Activated CD4-positive, alpha-beta T cell treated with anti-CD3 and anti-CD28 coated beads for 1 hour (primary cell): ENCODE data around the gene RASGRF2.
A peak's percentile ranks its signal among the peaks of the same experiment; 100 is the strongest.
"Not testable (repeated sequence)": the region's sequence is repeated elsewhere in the genome, so short reads cannot be mapped to it uniquely, and the experiment has no call there.

ENCODE experiments used
- DNase-seq: peaks from one replicate; pipeline ENCODE4 v3.0.0-alpha.2; 2020

RASGRF2 gene

GRCh38 chr5:80987078-80987766 lies 27.1 kb downstream of the RASGRF2 start:
- no peak for DNase-seq

GRCh38 chr5:80988419-80988935 lies 28.3 kb downstream of the RASGRF2 start:
- no peak for DNase-seq

- no peak for DNase-seq
These were observed 29.7 kb downstream of the RASGRF2 start for GRCh38 chr5:80989883-80990282.

GRCh38 chr5:80990527-80990926 lies 30.4 kb downstream of the RASGRF2 start:
- DNase-seq: no peak

GRCh38 chr5:80990971-80991370 lies 30.8 kb downstream of the RASGRF2 start:
- no peak for DNase-seq

GRCh38 chr5:80995908-80996307 lies 35.7 kb downstream of the RASGRF2 start:
- no peak for DNase-seq

- no peak for DNase-seq
These were observed 38.4 kb downstream of the RASGRF2 start for GRCh38 chr5:80998590-80998979.

GRCh38 chr5:81003811-81004386 lies 43.7 kb downstream of the RASGRF2 start:
- DNase-seq: no peak

GRCh38 chr5:81005708-81006107 lies 45.5 kb downstream of the RASGRF2 start:
- DNase-seq: no peak

GRCh38 chr5:81006231-81006630 lies 46.1 kb downstream of the RASGRF2 start:
- no peak for DNase-seq

- peak; percentile 26 for DNase-seq
These were observed 46.9 kb downstream of the RASGRF2 start for GRCh38 chr5:81006947-81007636.

GRCh38 chr5:81007637-81008027 lies 47.5 kb downstream of the RASGRF2 start:
- DNase-seq: no peak

- no peak for DNase-seq
These were observed 50.4 kb downstream of the RASGRF2 start for GRCh38 chr5:81010336-81011169.

GRCh38 chr5:81014348-81014747 lies 54.2 kb downstream of the RASGRF2 start:
- DNase-seq: no peak

GRCh38 chr5:81016116-81016515 lies 56.0 kb downstream of the RASGRF2 start:
- DNase-seq: no peak

GRCh38 chr5:81017320-81017719 lies 57.2 kb downstream of the RASGRF2 start:
- no peak for DNase-seq

GRCh38 chr5:81018608-81019007 lies 58.4 kb downstream of the RASGRF2 start:
- not testable (repeated sequence) for DNase-seq

GRCh38 chr5:81019748-81020147 lies 59.6 kb downstream of the RASGRF2 start:
- DNase-seq: no peak

GRCh38 chr5:81020478-81021167 lies 60.5 kb downstream of the RASGRF2 start:
- DNase-seq: no peak

- no peak for DNase-seq
These were observed 61.3 kb downstream of the RASGRF2 start for GRCh38 chr5:81021486-81021885.

GRCh38 chr5:81021951-81022687 lies 62.0 kb downstream of the RASGRF2 start:
- no peak for DNase-seq

GRCh38 chr5:81022688-81023084 lies 62.5 kb downstream of the RASGRF2 start:
- no peak for DNase-seq
